ENCODE data around the gene ZNF280B.

DNA sequence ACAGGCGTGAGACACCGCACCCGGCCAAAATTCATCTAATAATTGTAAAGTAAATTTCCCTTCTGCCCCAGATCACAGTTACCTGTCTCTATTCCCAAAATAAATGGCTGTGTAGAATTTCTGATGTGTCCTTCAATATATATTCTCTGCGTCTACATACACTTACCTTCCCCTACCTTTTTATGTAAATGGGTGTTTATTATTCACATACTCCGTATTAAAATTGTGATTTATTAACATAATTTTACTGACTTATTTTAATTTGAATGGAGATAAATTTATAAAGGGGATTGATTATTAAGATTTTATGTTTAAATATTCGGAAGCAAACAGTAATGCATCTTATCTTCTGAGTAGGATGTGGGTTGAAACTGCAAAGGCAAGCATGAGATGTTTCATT, 28.0 kb upstream of the ZNF280B start:
- TF ChIP-seq POLR2A (IDR thresholded peaks at IDR 0.05), result no peak
- TF ChIP-seq, protein P1, sequence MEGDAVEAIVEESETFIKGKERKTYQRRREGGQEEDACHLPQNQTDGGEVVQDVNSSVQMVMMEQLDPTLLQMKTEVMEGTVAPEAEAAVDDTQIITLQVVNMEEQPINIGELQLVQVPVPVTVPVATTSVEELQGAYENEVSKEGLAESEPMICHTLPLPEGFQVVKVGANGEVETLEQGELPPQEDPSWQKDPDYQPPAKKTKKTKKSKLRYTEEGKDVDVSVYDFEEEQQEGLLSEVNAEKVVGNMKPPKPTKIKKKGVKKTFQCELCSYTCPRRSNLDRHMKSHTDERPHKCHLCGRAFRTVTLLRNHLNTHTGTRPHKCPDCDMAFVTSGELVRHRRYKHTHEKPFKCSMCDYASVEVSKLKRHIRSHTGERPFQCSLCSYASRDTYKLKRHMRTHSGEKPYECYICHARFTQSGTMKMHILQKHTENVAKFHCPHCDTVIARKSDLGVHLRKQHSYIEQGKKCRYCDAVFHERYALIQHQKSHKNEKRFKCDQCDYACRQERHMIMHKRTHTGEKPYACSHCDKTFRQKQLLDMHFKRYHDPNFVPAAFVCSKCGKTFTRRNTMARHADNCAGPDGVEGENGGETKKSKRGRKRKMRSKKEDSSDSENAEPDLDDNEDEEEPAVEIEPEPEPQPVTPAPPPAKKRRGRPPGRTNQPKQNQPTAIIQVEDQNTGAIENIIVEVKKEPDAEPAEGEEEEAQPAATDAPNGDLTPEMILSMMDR (IDR thresholded peaks at IDR 0.05), result no peak

Data from adrenal gland (tissue), 5 donors.